Body of pancreas (tissue), 4 donors: ENCODE results near the gene CACNA1G.

Source experiments
- POLR2A ChIP-seq, 3 donors: fragments of 450-650 bp; IDR thresholded peaks; one replicate each; pipeline ENCODE4 v1.6.1; 2016; ENCODE audit warnings: antibody characterized with exemption in 3 of 3, mild to moderate bottlenecking in 2 of 3
- TF ChIP-seq, protein P1 (sequence below), 7 experiments: fragments of 450-650 bp in 4 of 7; fragments of 200-600 bp in 3 of 7; sonication (generic) in 3 of 7; IDR thresholded peaks; one replicate each; pipeline ENCODE4 v1.5.1; 2016 to 2019; ENCODE audit warnings: antibody characterized with exemption in 7 of 7

DNA sequence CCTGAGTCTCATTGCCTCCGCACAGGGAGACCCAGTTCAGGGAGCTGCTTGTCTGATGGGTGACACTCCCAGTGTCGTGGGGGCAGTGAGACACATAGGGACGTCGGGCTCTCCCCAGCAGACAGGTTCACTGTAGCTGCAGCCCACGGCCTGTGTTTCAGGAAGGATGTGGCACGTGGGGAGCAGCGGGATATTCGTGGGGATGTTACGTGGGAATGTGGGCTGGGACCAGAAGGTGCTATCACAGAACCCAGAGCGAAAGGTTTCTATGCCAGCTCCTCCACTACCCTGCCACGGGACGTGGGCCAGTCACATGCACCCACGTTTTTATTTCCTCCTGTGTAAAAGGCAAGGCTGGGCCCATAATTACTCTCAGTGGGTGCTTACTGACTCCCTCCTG lies 16.3 kb downstream of the CACNA1G start:
- no peak for TF ChIP-seq POLR2A (IDR thresholded peaks at IDR 0.05)
- TF ChIP-seq, protein P1, sequence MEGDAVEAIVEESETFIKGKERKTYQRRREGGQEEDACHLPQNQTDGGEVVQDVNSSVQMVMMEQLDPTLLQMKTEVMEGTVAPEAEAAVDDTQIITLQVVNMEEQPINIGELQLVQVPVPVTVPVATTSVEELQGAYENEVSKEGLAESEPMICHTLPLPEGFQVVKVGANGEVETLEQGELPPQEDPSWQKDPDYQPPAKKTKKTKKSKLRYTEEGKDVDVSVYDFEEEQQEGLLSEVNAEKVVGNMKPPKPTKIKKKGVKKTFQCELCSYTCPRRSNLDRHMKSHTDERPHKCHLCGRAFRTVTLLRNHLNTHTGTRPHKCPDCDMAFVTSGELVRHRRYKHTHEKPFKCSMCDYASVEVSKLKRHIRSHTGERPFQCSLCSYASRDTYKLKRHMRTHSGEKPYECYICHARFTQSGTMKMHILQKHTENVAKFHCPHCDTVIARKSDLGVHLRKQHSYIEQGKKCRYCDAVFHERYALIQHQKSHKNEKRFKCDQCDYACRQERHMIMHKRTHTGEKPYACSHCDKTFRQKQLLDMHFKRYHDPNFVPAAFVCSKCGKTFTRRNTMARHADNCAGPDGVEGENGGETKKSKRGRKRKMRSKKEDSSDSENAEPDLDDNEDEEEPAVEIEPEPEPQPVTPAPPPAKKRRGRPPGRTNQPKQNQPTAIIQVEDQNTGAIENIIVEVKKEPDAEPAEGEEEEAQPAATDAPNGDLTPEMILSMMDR (IDR thresholded peaks at IDR 0.05) = no peak
